H9 (cell line): Measurements from ENCODE around the gene SRL. TPM values are rescaled to one million over a fixed set of nuclear protein-coding genes. Genes with fewer than 3 reads are reported as not detected.
"Not testable (repeated sequence)": the region's sequence is repeated elsewhere in the genome, so short reads cannot be mapped to it uniquely, and the experiment has no call there.

Experiments
- DNase-seq: peaks from one replicate; pipeline ENCODE4 v3.0.0-alpha.2; 2017
- H2AFZ ChIP-seq: one replicate; pipeline ENCODE4 v1.6.1; 2013; ENCODE audit warnings: mild to moderate bottlenecking, low read length, control low read depth, moderate library complexity
- H2AK5ac ChIP-seq: 2 replicates; pipeline ENCODE4 v1.6.1; 2013; ENCODE audit warnings: low read length, control low read depth, mixed read lengths; ENCODE audit not compliant: insufficient read length
- H2BK120ac ChIP-seq: one replicate; pipeline ENCODE4 v1.6.1; 2013; ENCODE audit warnings: low read depth, mild to moderate bottlenecking, low read length, control low read depth, inconsistent platforms; ENCODE audit not compliant: poor library complexity, severe bottlenecking
- H2BK12ac ChIP-seq: 2 replicates; pipeline ENCODE4 v1.6.1; 2013; ENCODE audit warnings: low read length, control low read depth, mixed read lengths, low read depth; ENCODE audit not compliant: insufficient read length
- H2BK15ac ChIP-seq: 2 replicates; pipeline ENCODE4 v1.6.1; 2013; ENCODE audit warnings: low read depth, low read length, control low read depth
- H2BK20ac ChIP-seq: one replicate; pipeline ENCODE4 v1.6.1; 2013; ENCODE audit warnings: low read depth, mild to moderate bottlenecking, low read length, control low read depth, inconsistent platforms; ENCODE audit not compliant: poor library complexity, severe bottlenecking
- H2BK5ac ChIP-seq: 2 replicates; pipeline ENCODE4 v1.6.1; 2013; ENCODE audit warnings: low read length, control low read depth, mixed read lengths; ENCODE audit not compliant: insufficient read length
- H3K14ac ChIP-seq: 2 replicates; pipeline ENCODE4 v1.6.1; 2013; ENCODE audit warnings: low read length, control low read depth; ENCODE audit not compliant: insufficient read depth
- H3K18ac ChIP-seq: 2 replicates; pipeline ENCODE4 v1.6.1; 2013; ENCODE audit warnings: low read depth, mild to moderate bottlenecking, mixed read lengths, low read length, control low read depth; ENCODE audit not compliant: insufficient read length
- H3K23ac ChIP-seq: 2 replicates; pipeline ENCODE4 v1.6.1; 2013; ENCODE audit warnings: low read length, control low read depth, mixed read lengths, low read depth; ENCODE audit not compliant: insufficient read length
- H3K23me2 ChIP-seq: 2 replicates; pipeline ENCODE4 v1.6.1; 2013; ENCODE audit warnings: low read depth, mild to moderate bottlenecking, mixed read lengths, low read length, control low read depth; ENCODE audit not compliant: insufficient read length, poor library complexity, severe bottlenecking
- H3K27ac ChIP-seq: 2 replicates; pipeline ENCODE4 v1.5.1; 2013; ENCODE audit warnings: low read length, control low read depth, mixed read lengths, low read depth; ENCODE audit not compliant: insufficient read length
- H3K27me3 ChIP-seq: 2 replicates; pipeline ENCODE4 v1.6.1; 2013; ENCODE audit warnings: low read length, control low read depth, inconsistent platforms; ENCODE audit not compliant: insufficient read depth
- H3K4ac ChIP-seq: 2 replicates; pipeline ENCODE4 v1.6.1; 2013; ENCODE audit warnings: low read depth, mild to moderate bottlenecking, control low read depth, inconsistent platforms, low read length, moderate library complexity
- H3K4me1 ChIP-seq: 2 replicates; pipeline ENCODE4 v1.6.1; 2013; ENCODE audit warnings: low read length, control low read depth, inconsistent platforms; ENCODE audit not compliant: insufficient read depth
- H3K4me2 ChIP-seq: 2 replicates; pipeline ENCODE4 v1.6.1; 2013; ENCODE audit warnings: low read length, control low read depth, mixed read lengths; ENCODE audit not compliant: insufficient read length, insufficient read depth
- H3K56ac ChIP-seq: 2 replicates; pipeline ENCODE4 v1.6.1; 2013; ENCODE audit warnings: low read depth, mild to moderate bottlenecking, mixed read lengths, low read length, control low read depth; ENCODE audit not compliant: insufficient read length
- H3K79me1 ChIP-seq: 2 replicates; pipeline ENCODE4 v1.6.1; 2013; ENCODE audit warnings: low read depth, mild to moderate bottlenecking, moderate library complexity, low read length, control low read depth, inconsistent platforms; ENCODE audit not compliant: insufficient read depth, poor library complexity, severe bottlenecking
- H3K79me2 ChIP-seq: 2 replicates; pipeline ENCODE4 v1.6.1; 2013; ENCODE audit warnings: low read length, control low read depth, inconsistent platforms; ENCODE audit not compliant: insufficient read depth
- H3K9ac ChIP-seq: 2 replicates; pipeline ENCODE4 v1.6.1; 2013; ENCODE audit warnings: low read length, control low read depth, mixed read lengths; ENCODE audit not compliant: insufficient read length; ENCODE audit errors: extremely low read depth
- H3K9me3 ChIP-seq: one replicate; pipeline ENCODE4 v1.6.1; 2013; ENCODE audit warnings: low read depth, low read length, inconsistent platforms; ENCODE audit not compliant: control insufficient read depth
- H3T11ph ChIP-seq: one replicate; pipeline ENCODE4 v1.6.1; 2013; ENCODE audit warnings: mild to moderate bottlenecking, low read length, control low read depth, inconsistent platforms
- H4K20me1 ChIP-seq: one replicate; pipeline ENCODE4 v1.6.1; 2013; ENCODE audit not compliant: control insufficient read depth, insufficient read length, insufficient read depth
- H4K5ac ChIP-seq: 2 replicates; pipeline ENCODE4 v1.6.1; 2013; ENCODE audit warnings: low read depth, mild to moderate bottlenecking, mixed read lengths, low read length, control low read depth; ENCODE audit not compliant: insufficient read length
- H4K8ac ChIP-seq: replicated peaks from 2 replicates; pipeline ENCODE4 v1.6.1; 2013; ENCODE audit warnings: low read length, control low read depth, mixed read lengths, low read depth; ENCODE audit not compliant: insufficient read length
- H4K91ac ChIP-seq: 2 replicates; pipeline ENCODE4 v1.6.1; 2013; ENCODE audit warnings: low read depth, mild to moderate bottlenecking, moderate library complexity, mixed read lengths, low read length, control low read depth; ENCODE audit not compliant: insufficient read length
- H3K27ac Mint-ChIP-seq, 3 experiments: 2 replicates in 2 of 3; 3 replicates in 1 of 3; pipeline ENCODE4 v1.8.0; 2020 to 2021; ENCODE audit warnings: mixed read lengths in 3 of 3, mild to moderate bottlenecking in 1 of 3, moderate library complexity in 1 of 3
- H3K27me3 Mint-ChIP-seq: 2 replicates; pipeline ENCODE4 v1.8.0; 2021; ENCODE audit warnings: low read depth, mild to moderate bottlenecking, moderate library complexity, mixed read lengths
- H3K36me3 Mint-ChIP-seq, 3 experiments: 2 replicates in 2 of 3; 3 replicates in 1 of 3; pipeline ENCODE4 v1.8.0; 2020 to 2021; ENCODE audit warnings: low read depth in 3 of 3, mixed read lengths in 3 of 3; ENCODE audit not compliant: insufficient read depth in 1 of 3
- H3K4me1 Mint-ChIP-seq, 2 experiments: 2 replicates each; pipeline ENCODE4 v1.8.0; 2020; ENCODE audit warnings: mixed read lengths in 2 of 2
- H3K4me3 Mint-ChIP-seq, 2 experiments: 2 replicates in 1 of 2; 3 replicates in 1 of 2; pipeline ENCODE4 v1.8.0; 2020 to 2021; ENCODE audit warnings: mild to moderate bottlenecking in 2 of 2, mixed read lengths in 2 of 2, moderate library complexity in 1 of 2
- H3K9me3 Mint-ChIP-seq, 2 experiments: 2 replicates in 1 of 2; 3 replicates in 1 of 2; pipeline ENCODE4 v1.8.0; 2020; ENCODE audit warnings: mild to moderate bottlenecking in 2 of 2, mixed read lengths in 2 of 2, moderate library complexity in 1 of 2
- CTCF ChIP-seq: fragments of 200-600 bp; sonication (generic); conservative IDR thresholded peaks from 3 replicates; pipeline ENCODE4 v1.8.0; 2021; ENCODE audit warnings: antibody characterized with exemption, mild to moderate bottlenecking
- WGBS: extraction: QIAGEN DNeasy Blood & Tissue Kit; methylation state at CpG from one replicate; pipeline ENCODE4 v1.1.7; 2013; ENCODE audit warnings: missing lambda C conversion rate, low lambda C conversion rate, mixed read lengths; ENCODE audit not compliant: insufficient read length; ENCODE audit errors: extremely low coverage; 5-methylcytosine and 5-hydroxymethylcytosine counted together
- total RNA-seq: library from RNA; stranded (reverse); gene quantifications from 2 replicates; pipeline ENCODE4 v1.2.1, GENCODE V29; 2021

Gene SRL
- total RNA-seq, 1 experiment from 2014 or later = not detected

- Histone ChIP-seq H3K9me3 (no peaks in the 10 kb centered on the region), H3K9ac (no peak overlapping the region), H3K27ac (no peak overlapping the region), H3K4ac (no peak overlapping the region), H3K23ac (no peak overlapping the region), H4K8ac (no peak overlapping the region), H3K56ac (no peak overlapping the region), H2AFZ (no peak overlapping the region), H4K91ac (no peak overlapping the region), H3T11ph (no peak overlapping the region), H3K14ac (no peak overlapping the region), H3K23me2 (no peaks in the 10 kb centered on the region), H3K4me1 (no peaks in the 10 kb centered on the region; the same call in 1 of the 2 replicates), H2BK12ac (no peak overlapping the region), H2AK5ac (no peak overlapping the region), H3K79me2 (no peaks in the 10 kb centered on the region), H3K18ac (no peak overlapping the region), H4K20me1 (no peaks in the 10 kb centered on the region), H2BK5ac (no peak overlapping the region), H3K27me3 (no peaks in the 10 kb centered on the region), H3K79me1 (no peaks in the 10 kb centered on the region), H4K5ac (no peak overlapping the region), H2BK120ac (no peak overlapping the region), H2BK15ac (no peak overlapping the region), H3K4me2 (no peak overlapping the region), H2BK20ac (no peak overlapping the region)
- Mint-ChIP-seq H3K27me3 (peaks cover 9% of the 10 kb centered on the region), H3K27ac (no peak overlapping the region), H3K4me1 (peaks cover 14 to 18% of the 10 kb centered on the region in 2 experiments), H3K36me3 (no peaks in the 10 kb centered on the region), H3K4me3 (no peak overlapping the region), H3K9me3 (no peaks in the 10 kb centered on the region)
- no peak for DNase-seq
- no CpG with 5 or more reads among the region's 11 CpGs for WGBS
- TF ChIP-seq CTCF = no peak
These were observed 29.5 kb downstream of the SRL start for GRCh38 chr16:4212211-4212933.

GRCh38 chr16:4211445-4212210, 30.3 kb downstream of the SRL start:
- H3K27ac ChIP-seq = not testable (repeated sequence)

More at GRCh38 chr16:4211445-4212210, 30.3 kb downstream of the SRL start:
- H2BK120ac ChIP-seq, H2BK12ac ChIP-seq, H4K20me1 ChIP-seq, H3K9me3 Mint-ChIP-seq, H2AFZ ChIP-seq, H3K56ac ChIP-seq, H2BK5ac ChIP-seq, H3K79me1 ChIP-seq, H3K79me2 ChIP-seq, H3K4ac ChIP-seq, H3K4me2 ChIP-seq, H2BK15ac ChIP-seq, H3K23me2 ChIP-seq, H2BK20ac ChIP-seq, DNase-seq, H3K14ac ChIP-seq, H3K18ac ChIP-seq, H3K4me3 Mint-ChIP-seq, H3K27me3 ChIP-seq, H3K9me3 ChIP-seq, H3K9ac ChIP-seq, H3T11ph ChIP-seq, H3K23ac ChIP-seq, H4K5ac ChIP-seq, H4K8ac ChIP-seq, H3K36me3 Mint-ChIP-seq, H4K91ac ChIP-seq, H3K4me1 ChIP-seq, H3K27me3 Mint-ChIP-seq, H2AK5ac ChIP-seq, H3K27ac Mint-ChIP-seq: not testable (repeated sequence)
- H3K4me1 Mint-ChIP-seq = peaks cover 11 to 13% of the 10 kb centered on the region in 2 experiments
- no CpG with 5 or more reads among the region's 22 CpGs for WGBS
